HG03558 (cell line): ENCODE results near the gene OR5D18.
"Not testable (repeated sequence)": the region's sequence is repeated elsewhere in the genome, so short reads cannot be mapped to it uniquely, and the experiment has no call there.

Source experiments
- ATAC-seq: cut with Tn5 transposase; IDR thresholded peaks from one replicate; pipeline ENCODE4 v1.9.1; 2021; ENCODE audit warnings: moderate number of reproducible peaks; ENCODE audit not compliant: unreplicated experiment; ENCODE audit errors: extremely low read depth

The OR5D18 gene

DNA sequence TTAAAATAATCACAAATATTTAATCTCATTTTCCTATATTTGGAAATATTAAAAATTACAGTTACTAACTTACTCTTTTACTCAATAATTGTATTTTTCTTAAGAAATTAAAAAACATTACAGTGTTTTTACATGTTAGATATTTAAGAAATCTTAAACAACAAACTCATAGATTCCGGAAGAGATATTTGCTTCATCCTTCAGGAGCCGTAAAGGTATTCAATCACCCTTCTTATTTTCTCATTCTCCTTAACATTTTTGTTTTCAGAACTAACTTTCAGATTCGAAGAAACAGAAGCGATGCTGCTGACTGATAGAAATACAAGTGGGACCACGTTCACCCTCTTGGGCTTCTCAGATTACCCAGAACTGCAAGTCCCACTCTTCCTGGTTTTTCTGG, at the start of gene OR5D18:
Gene OR5D18, plus strand, starts transcription at position 301 of the 400 bp plus-strand sequence. Its CDS starts 0 bp downstream, at position 301.
- no peak for ATAC-seq

DNA sequence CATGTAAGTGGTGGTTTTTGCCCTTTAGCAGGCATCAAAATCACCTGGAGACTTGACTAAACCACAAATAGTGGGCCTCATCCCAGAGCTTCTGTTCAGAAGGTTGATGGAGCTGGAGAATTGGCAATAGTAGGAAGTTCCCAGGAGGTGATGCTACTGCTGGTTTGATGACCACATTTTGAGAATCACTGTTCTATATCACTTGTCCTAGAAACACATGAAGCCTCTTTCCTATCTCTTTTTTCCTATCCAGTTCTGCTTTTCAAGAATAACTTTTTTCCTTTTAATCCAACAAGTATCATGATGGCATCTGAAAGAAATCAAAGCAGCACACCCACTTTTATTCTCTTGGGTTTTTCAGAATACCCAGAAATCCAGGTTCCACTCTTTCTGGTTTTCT, 46.3 kb upstream of the OR5D18 start, which contains the start of gene OR5D13:
Gene OR5D13, plus strand, starts transcription at position 301 of the 400 bp plus-strand sequence. Its CDS starts 0 bp downstream, at position 301.
- ATAC-seq, result no peak

DNA sequence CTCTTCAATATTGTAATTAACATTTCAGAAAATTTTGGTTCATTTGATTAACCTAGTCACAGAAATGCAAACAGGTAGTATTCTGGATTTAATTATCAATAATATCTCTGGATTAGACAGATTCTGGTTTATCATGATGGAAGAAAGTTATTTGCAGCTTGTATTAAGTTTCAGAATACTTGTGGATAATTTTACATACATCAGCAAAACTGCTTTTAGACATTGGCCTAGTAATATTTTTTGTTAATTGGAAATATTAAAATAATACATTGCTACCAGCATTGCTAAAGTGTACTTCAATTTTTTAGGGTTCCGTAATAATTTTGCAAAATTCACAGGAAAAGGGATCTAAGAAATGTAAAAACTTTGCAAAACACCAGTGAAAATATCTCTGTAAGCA, 27.8 kb upstream of the OR5D18 start:
- no peak for ATAC-seq

DNA sequence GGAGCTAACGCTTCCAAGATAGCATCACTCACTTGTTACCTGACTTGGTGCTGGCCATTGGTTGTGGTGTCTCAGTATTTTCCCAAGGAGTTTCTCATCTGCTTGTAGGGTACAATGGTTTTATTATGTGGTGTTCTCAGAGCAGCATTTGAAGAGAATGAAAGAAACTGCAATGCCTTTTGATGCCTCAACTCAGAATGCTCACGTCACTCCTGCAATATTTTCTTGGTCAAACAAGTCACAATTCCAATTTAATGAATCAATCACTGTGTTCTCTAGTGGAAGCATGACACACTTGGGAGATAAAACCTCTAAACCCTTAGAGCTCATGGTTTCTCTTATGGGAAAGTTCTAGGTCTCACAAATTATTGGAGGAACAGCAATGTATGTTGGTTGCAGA, 26.1 kb upstream of the OR5D18 start:
- ATAC-seq, result no peak

DNA sequence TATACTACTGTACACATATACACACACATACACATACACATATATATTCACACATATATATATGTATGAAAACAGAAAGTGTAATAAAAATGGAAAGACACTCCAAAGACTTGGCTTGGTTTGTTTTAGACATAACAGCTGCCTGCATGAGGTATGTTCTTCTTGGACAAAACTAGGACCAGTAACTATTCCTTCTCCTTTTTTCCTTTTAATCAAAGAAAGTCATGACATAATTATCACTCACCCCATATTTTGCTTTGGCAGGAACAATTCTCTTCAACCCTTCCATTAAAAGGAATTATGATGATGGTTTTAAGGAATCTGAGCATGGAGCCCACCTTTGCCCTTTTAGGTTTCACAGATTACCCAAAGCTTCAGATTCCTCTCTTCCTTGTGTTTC, 24.2 kb upstream of the OR5D18 start, which contains the start of gene OR5D14:
Gene OR5D14, plus strand, starts transcription at position 301 of the 400 bp plus-strand sequence. Its CDS starts 0 bp downstream, at position 301.
- ATAC-seq, result no peak

GRCh38 chr11:55806248-55806647, 13.2 kb upstream of the OR5D18 start:
- no peak for ATAC-seq

DNA sequence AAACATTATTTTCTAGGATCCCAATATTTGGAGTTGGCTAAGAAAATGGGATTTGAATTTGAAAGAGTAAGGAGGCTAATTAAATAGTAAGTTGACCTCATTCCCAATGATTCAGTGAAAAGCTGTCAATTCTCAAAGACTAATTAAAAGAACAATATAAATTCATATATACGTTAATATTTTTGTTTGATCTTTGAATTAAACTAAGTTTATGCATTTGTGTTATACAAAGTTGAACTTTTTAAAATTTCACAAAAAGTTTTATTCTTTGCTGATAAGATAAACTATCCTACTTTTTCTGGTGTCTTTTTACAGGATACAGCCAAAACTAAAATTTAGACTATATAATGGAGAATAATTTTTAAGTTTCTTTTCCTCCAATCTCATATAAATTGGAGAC, 8.4 kb upstream of the OR5D18 start, which contains the start of gene OR5L1:
Gene OR5L1, plus strand, starts transcription at position 301 of the 400 bp plus-strand sequence. CDS start 100 bp downstream, outside the sequence.
- no peak for ATAC-seq

DNA sequence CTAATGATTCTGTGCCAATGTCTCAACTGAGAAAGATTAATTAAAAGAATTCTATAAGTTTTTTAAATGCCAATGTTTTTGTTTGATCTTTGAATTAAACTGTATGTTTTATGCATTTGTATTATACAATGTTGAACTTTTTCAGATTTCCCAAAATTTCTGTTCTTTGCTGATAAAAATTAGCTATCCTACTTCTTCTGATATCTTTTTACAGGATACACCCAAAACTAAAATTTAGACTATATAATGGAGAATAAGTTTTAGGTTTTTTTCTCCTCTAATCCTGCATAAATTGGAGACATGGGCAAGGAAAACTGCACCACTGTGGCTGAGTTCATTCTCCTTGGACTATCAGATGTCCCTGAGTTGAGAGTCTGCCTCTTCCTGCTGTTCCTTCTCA, 7.5 kb downstream of the OR5D18 start, which contains the start of gene OR5L2:
Gene OR5L2, plus strand, starts transcription at position 301 of the 400 bp plus-strand sequence. Its CDS starts 0 bp downstream, at position 301.
- ATAC-seq, result no peak

DNA sequence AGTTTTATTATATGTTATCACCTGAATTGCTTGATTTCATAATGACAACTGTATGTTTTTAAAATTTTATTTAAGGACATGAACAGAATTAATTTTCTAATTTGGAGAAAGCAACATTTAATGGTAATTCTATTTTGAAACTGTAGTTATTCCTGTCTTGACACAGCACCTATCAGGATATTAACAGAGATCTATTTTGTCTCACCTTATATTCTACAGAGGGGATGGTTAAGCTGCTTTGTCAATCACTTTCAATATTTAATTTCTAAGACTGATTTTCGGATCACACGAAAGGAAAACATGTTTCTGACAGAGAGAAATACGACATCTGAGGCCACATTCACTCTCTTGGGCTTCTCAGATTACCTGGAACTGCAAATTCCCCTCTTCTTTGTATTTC, 19.0 kb downstream of the OR5D18 start, which contains the start of gene OR5D16:
Gene OR5D16, plus strand, starts transcription at position 301 of the 400 bp plus-strand sequence. Its CDS starts 0 bp downstream, at position 301.
- ATAC-seq, result no peak

- ATAC-seq, result no peak
These were observed 28.0 kb downstream of the OR5D18 start for GRCh38 chr11:55847453-55847852.

- no peak for ATAC-seq
These were observed 29.6 kb downstream of the OR5D18 start for GRCh38 chr11:55849037-55849436.

DNA sequence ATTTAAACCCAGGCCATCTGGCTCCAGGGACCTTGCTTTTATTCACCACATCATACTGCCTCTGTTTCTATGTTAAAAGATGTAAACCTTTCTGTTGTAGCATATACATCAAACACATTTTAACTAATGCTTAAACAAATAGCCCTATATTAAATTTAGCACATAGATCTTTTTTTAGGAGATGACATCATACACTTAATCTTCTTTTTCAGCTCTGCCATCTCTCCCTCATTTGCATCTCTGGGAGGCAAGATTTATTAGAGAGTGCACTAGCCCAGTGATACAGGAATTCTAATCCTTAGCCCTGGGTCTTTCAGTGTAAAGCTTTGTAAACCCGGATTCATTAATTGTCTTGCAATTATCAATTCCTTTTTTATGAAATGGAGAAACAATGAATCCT, 32.7 kb downstream of the OR5D18 start:
- ATAC-seq, result no peak

- no peak for ATAC-seq
These were observed 35.3 kb downstream of the OR5D18 start for GRCh38 chr11:55854704-55855103.

GRCh38 chr11:55867354-55867753, 47.9 kb downstream of the OR5D18 start:
- ATAC-seq, result not testable (repeated sequence)
